ENCODE results near the gene MAMDC2.

MAMDC2 gene

DNA sequence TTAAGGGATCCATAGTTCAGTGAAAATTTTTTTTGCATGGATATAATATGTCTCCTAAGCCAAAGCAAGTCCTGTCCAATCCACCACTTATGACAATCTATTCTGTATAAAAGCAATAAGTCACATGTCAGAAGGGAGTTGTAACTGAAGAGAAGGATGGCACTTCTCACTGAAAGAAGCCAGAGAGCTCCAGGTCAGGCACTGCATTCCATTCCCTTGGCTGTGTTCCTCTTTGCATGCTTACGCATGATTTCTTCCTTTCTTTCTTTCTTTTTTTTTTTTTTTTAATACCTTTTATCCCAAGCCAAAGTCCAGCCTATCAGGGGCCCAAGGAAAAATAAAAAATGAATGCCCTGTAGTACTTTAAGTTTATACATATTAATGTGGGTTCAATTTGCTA lies 39.8 kb downstream of the MAMDC2 start:
- ChIA-PET CTCF (interaction anchor here (10.6 kb wide), 1 partner anchor 28 kb away, joined by 79 read pairs; no protein-coding TSS in a partner anchor), POLR2A (no interaction called here)
- no peak overlapping the region for H3K4me3 ChIP-seq (ENCODE audit: low read depth, low read length)
- TF ChIP-seq CTCF (IDR thresholded peaks at IDR 0.05; ENCODE audit: insufficient read depth, low read length, missing control alignments): no peak
- no peak for DNase-seq (ENCODE audit: low read depth, low spot score)

DNA sequence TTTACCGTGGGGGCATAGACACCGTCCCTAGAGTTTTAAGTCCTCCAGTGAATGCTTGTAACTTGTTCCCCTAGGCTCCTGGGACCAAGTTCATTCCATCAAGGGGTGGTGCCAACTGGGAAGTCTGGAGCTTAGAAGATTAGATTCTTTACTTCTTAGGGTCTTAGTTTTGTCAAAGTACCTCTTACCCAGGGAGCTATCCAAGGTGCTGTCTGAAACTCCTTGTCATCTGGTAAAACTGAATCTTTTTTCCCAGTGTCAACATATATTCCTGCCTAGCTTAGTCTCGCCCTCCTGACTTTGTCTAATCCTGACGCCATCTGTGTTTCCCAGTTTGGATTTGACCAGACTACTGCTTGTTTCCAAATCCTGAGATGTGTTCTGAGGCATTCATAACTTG lies 41.6 kb downstream of the MAMDC2 start:
- DNase-seq (ENCODE audit: low read depth, low spot score): no peak
- ChIA-PET CTCF (interaction anchor here (10.6 kb wide), 1 partner anchor 26 kb away, joined by 79 read pairs; no protein-coding TSS in a partner anchor), POLR2A (interaction anchor here (0.6 kb wide), 1 partner anchor 9 kb away, joined by 3 read pairs; no protein-coding TSS in a partner anchor)
- H3K4me3 ChIP-seq (ENCODE audit: low read depth, low read length): no peak overlapping the region
- no peak for TF ChIP-seq CTCF (IDR thresholded peaks at IDR 0.05; ENCODE audit: insufficient read depth, low read length, missing control alignments)

GRCh38 chr9:70091103-70091502 lies 47.5 kb downstream of the MAMDC2 start:
- no peak for DNase-seq (ENCODE audit: low read depth, low spot score)
- H3K4me3 ChIP-seq (ENCODE audit: low read depth, low read length): no peak overlapping the region
- CTCF ChIA-PET: interaction anchor here (0.6 to 0.9 kb wide), 2 partner anchors 20 to 23 kb away, joined by 3 to 4 read pairs; no protein-coding TSS in a partner anchor
- POLR2A ChIA-PET: no interaction called here
- TF ChIP-seq CTCF (IDR thresholded peaks at IDR 0.05; ENCODE audit: insufficient read depth, low read length, missing control alignments): no peak

DNA sequence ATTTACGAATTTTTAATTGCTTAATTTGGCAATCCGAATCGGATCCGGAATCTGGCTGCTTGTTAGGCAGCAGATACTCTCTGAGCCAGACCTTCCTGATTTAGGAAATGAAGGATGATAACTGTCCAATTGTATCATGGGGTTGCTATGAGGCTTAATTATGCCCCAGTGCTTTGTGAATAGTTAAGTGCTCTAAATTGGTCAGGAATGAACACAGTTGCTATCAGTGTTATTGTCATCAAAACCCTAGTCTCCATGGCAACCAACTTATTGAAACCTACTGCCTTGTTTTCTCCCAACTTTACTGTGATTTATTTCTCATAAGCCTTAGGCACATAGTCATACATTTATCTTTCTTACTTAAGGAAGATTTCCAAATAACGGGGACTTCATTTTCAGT lies 47.9 kb downstream of the MAMDC2 start:
- ChIA-PET CTCF (no interaction called here), POLR2A (no interaction called here)
- DNase-seq (ENCODE audit: low read depth, low spot score): no peak
- no peak overlapping the region for H3K4me3 ChIP-seq (ENCODE audit: low read depth, low read length)
- no peak for TF ChIP-seq CTCF (IDR thresholded peaks at IDR 0.05; ENCODE audit: insufficient read depth, low read length, missing control alignments)

- ChIA-PET POLR2A (no interaction called here), CTCF (no interaction called here)
- no peak for DNase-seq (ENCODE audit: low read depth, low spot score)
- no peak for TF ChIP-seq CTCF (IDR thresholded peaks at IDR 0.05; ENCODE audit: insufficient read depth, low read length, missing control alignments)
- H3K4me3 ChIP-seq (ENCODE audit: low read depth, low read length): no peak overlapping the region
Measured at GRCh38 chr9:70092190-70092589, 48.5 kb downstream of the MAMDC2 start.

DNA sequence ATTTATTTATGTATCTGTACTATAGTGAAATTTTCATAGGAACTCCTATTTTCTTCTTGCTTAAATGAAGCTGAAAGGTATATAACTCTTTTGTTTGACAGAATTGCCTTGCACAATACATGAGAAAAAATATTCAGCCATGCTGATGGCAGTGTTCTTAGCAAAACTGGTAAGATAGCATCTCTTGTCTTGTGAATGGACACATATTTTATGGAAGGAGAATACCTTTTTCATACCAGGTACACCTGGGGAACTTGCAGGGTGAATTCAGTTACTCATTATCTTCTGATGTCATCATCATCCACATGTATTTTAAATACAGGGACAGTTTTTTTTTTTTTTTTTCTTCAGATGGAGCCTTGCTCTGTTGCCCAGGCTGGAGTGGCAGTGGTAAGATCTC lies 49.4 kb downstream of the MAMDC2 start:
- TF ChIP-seq CTCF (IDR thresholded peaks at IDR 0.05; ENCODE audit: insufficient read depth, low read length, missing control alignments): no peak
- CTCF ChIA-PET: interaction anchor here (0.8 to 2.5 kb wide), 4 partner anchors 13 to 122 kb away, joined by 3 to 14 read pairs (median 4); no protein-coding TSS in a partner anchor
- H3K4me3 ChIP-seq (ENCODE audit: low read depth, low read length): no peak overlapping the region
- POLR2A ChIA-PET: no interaction called here
- DNase-seq (ENCODE audit: low read depth, low spot score): no peak

Data from AG04449 (cell line).